Activated naive CD4-positive, alpha-beta T cell treated with anti-CD3 and anti-CD28 coated beads, Interleukin-2, amount 10 ng/mL, durations not matched to agents 7 days and 5 days (primary cell): Measurements from ENCODE around the gene INS.

ENCODE experiments used
- CTCF ChIA-PET: fragments of 350-600 bp; sonication (Branson Sonifier 250); formaldehyde crosslinking; loops from one replicate; lab custom pipeline; 2021; ENCODE audit warnings: antibody characterized with exemption; lab: Charles Lee
- DNase-seq: peaks from one replicate; pipeline ENCODE4 v3.0.0-alpha.2; 2020
- H3K27ac Mint-ChIP-seq: one replicate; pipeline ENCODE4 v1.8.0; 2021; ENCODE audit warnings: mild to moderate bottlenecking, moderate library complexity, mixed read lengths
- H3K27me3 Mint-ChIP-seq: one replicate; pipeline ENCODE4 v1.8.0; 2021; ENCODE audit warnings: mild to moderate bottlenecking, mixed read lengths
- H3K36me3 Mint-ChIP-seq: one replicate; pipeline ENCODE4 v1.8.0; 2021; ENCODE audit warnings: mixed read lengths
- H3K4me1 Mint-ChIP-seq: one replicate; pipeline ENCODE4 v1.8.0; 2021; ENCODE audit warnings: mixed read lengths
- H3K4me3 Mint-ChIP-seq: one replicate; pipeline ENCODE4 v1.8.0; 2021; ENCODE audit warnings: mild to moderate bottlenecking, moderate library complexity, mixed read lengths
- H3K9me3 Mint-ChIP-seq: one replicate; pipeline ENCODE4 v1.8.0; 2021; ENCODE audit warnings: mixed read lengths

The INS gene

GRCh38 chr11:2144544-2145248 lies 16.3 kb downstream of the INS start:
- no peaks in the 10 kb centered on the region for H3K9me3 Mint-ChIP-seq
- CTCF ChIA-PET, result interaction anchor here (0.7 to 1.0 kb wide), 2 partner anchors 9 to 108 kb away, joined by 3 read pairs; no protein-coding TSS in a partner anchor
- H3K4me1 Mint-ChIP-seq, result peaks cover 5% of the 10 kb centered on the region
- no peak for DNase-seq
- peaks cover 100% of the 10 kb centered on the region for H3K27me3 Mint-ChIP-seq
- peak overlapping the region; percentile 45 for H3K27ac Mint-ChIP-seq
- H3K4me3 Mint-ChIP-seq, result no peak overlapping the region
- H3K36me3 Mint-ChIP-seq, result no peaks in the 10 kb centered on the region

- Mint-ChIP-seq H3K4me3 (no peak overlapping the region), H3K4me1 (peaks cover 5% of the 10 kb centered on the region), H3K27ac (no peak overlapping the region), H3K36me3 (no peaks in the 10 kb centered on the region), H3K9me3 (no peaks in the 10 kb centered on the region), H3K27me3 (peaks cover 98% of the 10 kb centered on the region)
- DNase-seq, result no peak
- CTCF ChIA-PET, result interaction anchor here (1.0 to 1.2 kb wide), 2 partner anchors 10 to 148 kb away, joined by 3 to 5 read pairs; no protein-coding TSS in a partner anchor
These were observed 17.0 kb downstream of the INS start for GRCh38 chr11:2143799-2144543.

GRCh38 chr11:2143477-2143798 lies 17.6 kb downstream of the INS start:
- Mint-ChIP-seq H3K27me3 (peaks cover 98% of the 10 kb centered on the region), H3K27ac (no peak overlapping the region), H3K36me3 (no peaks in the 10 kb centered on the region), H3K9me3 (no peaks in the 10 kb centered on the region), H3K4me1 (peaks cover 6% of the 10 kb centered on the region), H3K4me3 (no peak overlapping the region)
- no peak for DNase-seq
- CTCF ChIA-PET, result interaction anchor here (1.0 to 1.2 kb wide), 2 partner anchors 13 to 147 kb away, joined by 3 to 5 read pairs; no protein-coding TSS in a partner anchor

GRCh38 chr11:2142762-2143202 lies 18.2 kb downstream of the INS start:
- no peaks in the 10 kb centered on the region for H3K36me3 Mint-ChIP-seq
- peaks cover 7% of the 10 kb centered on the region for H3K4me1 Mint-ChIP-seq
- H3K27ac Mint-ChIP-seq, result no peak overlapping the region
- no peak overlapping the region for H3K4me3 Mint-ChIP-seq
- DNase-seq, result no peak
- peaks cover 98% of the 10 kb centered on the region for H3K27me3 Mint-ChIP-seq
- CTCF ChIA-PET, result interaction anchor here (0.7 to 1.2 kb wide), 3 partner anchors 14 to 146 kb away, joined by 3 to 5 read pairs (median 3); no protein-coding TSS in a partner anchor
- no peaks in the 10 kb centered on the region for H3K9me3 Mint-ChIP-seq

- H3K9me3 Mint-ChIP-seq, result no peaks in the 10 kb centered on the region
- H3K27ac Mint-ChIP-seq, result peak overlapping the region; percentile 24
- peaks cover 98% of the 10 kb centered on the region for H3K27me3 Mint-ChIP-seq
- no peak overlapping the region for H3K4me3 Mint-ChIP-seq
- CTCF ChIA-PET, result interaction anchor here (0.7 to 1.6 kb wide), 3 partner anchors 9 to 105 kb away, joined by 3 to 9 read pairs (median 3); no protein-coding TSS in a partner anchor
- H3K36me3 Mint-ChIP-seq, result no peaks in the 10 kb centered on the region
- DNase-seq, result no peak
- peaks cover 7% of the 10 kb centered on the region for H3K4me1 Mint-ChIP-seq
These were observed 18.7 kb downstream of the INS start for GRCh38 chr11:2142300-2142759.

- peaks cover 7% of the 10 kb centered on the region for H3K4me1 Mint-ChIP-seq
- no peak overlapping the region for H3K4me3 Mint-ChIP-seq
- CTCF ChIA-PET, result interaction anchor here (1.0 to 1.6 kb wide), 3 partner anchors 10 to 65 kb away, joined by 3 to 9 read pairs (median 3); no protein-coding TSS in a partner anchor
- no peak for DNase-seq
- no peaks in the 10 kb centered on the region for H3K36me3 Mint-ChIP-seq
- H3K27ac Mint-ChIP-seq, result peak overlapping the region; percentile 22
- peaks cover 98% of the 10 kb centered on the region for H3K27me3 Mint-ChIP-seq
- H3K9me3 Mint-ChIP-seq, result no peaks in the 10 kb centered on the region
These were observed 20.3 kb downstream of the INS start for GRCh38 chr11:2140411-2141400.

GRCh38 chr11:2139621-2140337 lies 21.2 kb downstream of the INS start:
- Mint-ChIP-seq H3K4me3 (no peak overlapping the region), H3K36me3 (no peaks in the 10 kb centered on the region), H3K9me3 (no peaks in the 10 kb centered on the region), H3K4me1 (peaks cover 7% of the 10 kb centered on the region), H3K27me3 (peaks cover 98% of the 10 kb centered on the region), H3K27ac (no peak overlapping the region)
- DNase-seq, result no peak
- CTCF ChIA-PET, result interaction anchor here (0.6 to 1.0 kb wide), 2 partner anchors 64 to 102 kb away, joined by 3 read pairs; no protein-coding TSS in a partner anchor

GRCh38 chr11:2139123-2139521 lies 21.9 kb downstream of the INS start, which contains the start of gene IGF2:
IGF2 (minus strand) TSS chr11:2139389; CDS start chr11:2135523, 3,866 bp downstream.
- no peak within 1 kb of the TSS for H3K4me3 Mint-ChIP-seq

GRCh38 chr11:2138431-2139122 lies 22.4 kb downstream of the INS start:
- Mint-ChIP-seq H3K27me3 (peaks cover 98% of the 10 kb centered on the region), H3K9me3 (no peaks in the 10 kb centered on the region), H3K27ac (no peak overlapping the region), H3K36me3 (no peaks in the 10 kb centered on the region), H3K4me3 (no peak overlapping the region), H3K4me1 (peaks cover 6% of the 10 kb centered on the region)
- no peak for DNase-seq
- CTCF ChIA-PET, result no interaction called here

More at GRCh38 chr11:2139123-2139521, 21.9 kb downstream of the INS start, which contains the start of gene IGF2:
- Mint-ChIP-seq H3K4me1 (peaks cover 7% of the 10 kb centered on the region), H3K36me3 (no peaks in the 10 kb centered on the region), H3K27ac (no peak within 1 kb of the TSS), H3K27me3 (peaks cover 98% of the 10 kb centered on the region), H3K9me3 (no peaks in the 10 kb centered on the region)
- DNase-seq, result no peak
- CTCF ChIA-PET, result no interaction called here

- no peak for DNase-seq
- Mint-ChIP-seq H3K4me1 (peaks cover 4% of the 10 kb centered on the region), H3K9me3 (no peaks in the 10 kb centered on the region), H3K27ac (no peak overlapping the region), H3K27me3 (peaks cover 98% of the 10 kb centered on the region), H3K4me3 (no peak overlapping the region), H3K36me3 (no peaks in the 10 kb centered on the region)
- CTCF ChIA-PET, result no interaction called here
These were observed 23.0 kb downstream of the INS start for GRCh38 chr11:2138068-2138430.

GRCh38 chr11:2137202-2138067 lies 23.6 kb downstream of the INS start:
- H3K4me3 Mint-ChIP-seq, result no peak overlapping the region
- peaks cover 2% of the 10 kb centered on the region for H3K4me1 Mint-ChIP-seq
- no peaks in the 10 kb centered on the region for H3K36me3 Mint-ChIP-seq
- no peak for DNase-seq
- H3K27me3 Mint-ChIP-seq, result peaks cover 98% of the 10 kb centered on the region
- no peaks in the 10 kb centered on the region for H3K9me3 Mint-ChIP-seq
- no peak overlapping the region for H3K27ac Mint-ChIP-seq
- CTCF ChIA-PET, result interaction anchor here (1.4 kb wide), 1 partner anchor 15 kb away, joined by 3 read pairs; no protein-coding TSS in a partner anchor

GRCh38 chr11:2136952-2137201 lies 24.1 kb downstream of the INS start:
- Mint-ChIP-seq H3K4me3 (no peak overlapping the region), H3K27me3 (peaks cover 98% of the 10 kb centered on the region)

More at GRCh38 chr11:2136952-2137201, 24.1 kb downstream of the INS start:
- H3K4me1 Mint-ChIP-seq, result peaks cover 2% of the 10 kb centered on the region
- no peaks in the 10 kb centered on the region for H3K36me3 Mint-ChIP-seq
- H3K9me3 Mint-ChIP-seq, result peaks cover 1% of the 10 kb centered on the region
- H3K27ac Mint-ChIP-seq, result no peak overlapping the region
- DNase-seq, result no peak
- CTCF ChIA-PET, result interaction anchor here (1.4 kb wide), 1 partner anchor 16 kb away, joined by 3 read pairs; no protein-coding TSS in a partner anchor
